OCI-LY3 (cell line): ENCODE results near the gene FHOD3.
"Not testable (repeated sequence)": the region's sequence is repeated elsewhere in the genome, so short reads cannot be mapped to it uniquely, and the experiment has no call there.

Experiments
- H2AFZ ChIP-seq: fragments of 200-600, 300-600 bp; shearing (Covaris generic); 2 replicates; pipeline ENCODE4 v1.6.0; 2014; ENCODE audit warnings: antibody characterized with exemption, low read depth, low read length
- H3K27ac ChIP-seq: fragments of 200-600, 300-600 bp; sonication (generic); 2 replicates; pipeline ENCODE4 v1.5.1; 2014; ENCODE audit warnings: mild to moderate bottlenecking, low read length, moderate library complexity, mixed read lengths
- H3K27me3 ChIP-seq: fragments of 200-600, 300-600 bp; sonication (generic); 2 replicates; pipeline ENCODE4 v1.6.1; 2014; ENCODE audit warnings: low read depth, low read length, mixed read lengths
- H3K36me3 ChIP-seq: fragments of 200-600, 300-600 bp; sonication (generic); replicated peaks from 2 replicates; pipeline ENCODE3; 2014; ENCODE audit warnings: low read depth, low read length, mixed read lengths
- H3K4me1 ChIP-seq: fragments of 300-600, 200-600 bp; sonication (generic); 2 replicates; pipeline ENCODE4 v1.6.1; 2014; ENCODE audit warnings: low read length, mixed read lengths
- H3K4me2 ChIP-seq: fragments of 200-600, 300-600 bp; sonication (generic); 2 replicates; pipeline ENCODE4 v1.6.1; 2014; ENCODE audit warnings: low read length, mixed read lengths
- H3K4me3 ChIP-seq: fragments of 300-600, 200-600 bp; sonication (generic); 2 replicates; pipeline ENCODE4 v1.5.1; 2014; ENCODE audit warnings: antibody characterized with exemption, mild to moderate bottlenecking, low read length, moderate library complexity
- H3K79me2 ChIP-seq: fragments of 300-600, 200-600 bp; shearing (Covaris generic); 2 replicates; pipeline ENCODE4 v1.6.1; 2014; ENCODE audit warnings: mild to moderate bottlenecking, low read length, mixed read lengths
- H3K9ac ChIP-seq: fragments of 300-600, 200-600 bp; shearing (Covaris generic); 2 replicates; pipeline ENCODE4 v1.6.0; 2014; ENCODE audit warnings: mild to moderate bottlenecking, low read length, moderate library complexity
- H3K9me3 ChIP-seq: fragments of 200-600, 300-600 bp; shearing (Covaris generic); 2 replicates; pipeline ENCODE4 v1.6.1; 2014; ENCODE audit warnings: low read length, mixed read lengths; ENCODE audit not compliant: insufficient read depth
- H4K20me1 ChIP-seq: fragments of 200-600, 300-600 bp; sonication (generic); 2 replicates; pipeline ENCODE4 v1.6.1; 2016; ENCODE audit warnings: low read length, mixed read lengths; ENCODE audit not compliant: insufficient read depth
- EZH2phosphoT487 ChIP-seq: fragments of 200-600 bp; shearing (Covaris generic); IDR thresholded peaks from 2 replicates; pipeline ENCODE4 v1.6.1; 2018; ENCODE audit warnings: antibody characterized with exemption, mixed run types, low read depth
- TF ChIP-seq, protein P1 (sequence below): fragments of 200-600, 300-600 bp; sonication (generic); IDR thresholded peaks from 2 replicates; pipeline ENCODE4 v1.5.1; 2014; ENCODE audit warnings: antibody characterized with exemption, low read length, low read depth

FHOD3 gene

DNA sequence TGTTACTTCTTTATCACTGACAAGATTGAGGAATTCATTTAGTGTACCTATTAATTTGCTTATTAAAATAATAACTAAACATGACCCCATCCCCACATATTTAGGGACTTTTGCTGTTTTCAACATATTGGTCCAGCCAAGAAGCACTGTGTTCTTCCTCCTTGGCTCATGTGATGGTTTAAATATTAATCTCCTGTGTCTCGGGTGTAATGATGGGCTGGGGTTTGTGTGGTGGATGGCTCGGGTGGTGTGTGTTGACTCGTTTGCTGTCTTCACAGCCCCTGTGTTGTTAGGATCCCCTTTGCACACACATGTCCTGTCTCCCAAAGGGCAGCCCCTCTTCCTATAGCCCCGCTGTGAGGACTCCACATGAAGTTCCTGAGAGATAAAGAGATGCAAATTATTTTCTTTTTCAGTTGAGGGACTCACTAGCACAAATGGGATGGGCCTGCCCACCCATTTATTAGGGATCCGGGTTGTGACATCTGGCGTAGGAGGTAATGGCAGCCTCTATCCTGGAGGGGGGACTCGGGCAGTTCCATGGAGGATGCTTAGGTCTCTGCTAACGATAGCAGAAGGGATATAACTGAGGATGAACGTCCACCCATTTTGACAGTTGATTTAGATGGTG lies 53.4 kb downstream of the FHOD3 start:
- no peaks in the 10 kb centered on the region for H3K9me3 ChIP-seq
- no peak overlapping the region for H3K9ac ChIP-seq
- H3K27me3 ChIP-seq: peaks cover 17% of the 10 kb centered on the region; the same call in 1 of the 2 replicates
- no peaks in the 10 kb centered on the region for H4K20me1 ChIP-seq
- H3K4me3 ChIP-seq: no peak overlapping the region
- H3K79me2 ChIP-seq: no peaks in the 10 kb centered on the region
- TF ChIP-seq, protein P1, sequence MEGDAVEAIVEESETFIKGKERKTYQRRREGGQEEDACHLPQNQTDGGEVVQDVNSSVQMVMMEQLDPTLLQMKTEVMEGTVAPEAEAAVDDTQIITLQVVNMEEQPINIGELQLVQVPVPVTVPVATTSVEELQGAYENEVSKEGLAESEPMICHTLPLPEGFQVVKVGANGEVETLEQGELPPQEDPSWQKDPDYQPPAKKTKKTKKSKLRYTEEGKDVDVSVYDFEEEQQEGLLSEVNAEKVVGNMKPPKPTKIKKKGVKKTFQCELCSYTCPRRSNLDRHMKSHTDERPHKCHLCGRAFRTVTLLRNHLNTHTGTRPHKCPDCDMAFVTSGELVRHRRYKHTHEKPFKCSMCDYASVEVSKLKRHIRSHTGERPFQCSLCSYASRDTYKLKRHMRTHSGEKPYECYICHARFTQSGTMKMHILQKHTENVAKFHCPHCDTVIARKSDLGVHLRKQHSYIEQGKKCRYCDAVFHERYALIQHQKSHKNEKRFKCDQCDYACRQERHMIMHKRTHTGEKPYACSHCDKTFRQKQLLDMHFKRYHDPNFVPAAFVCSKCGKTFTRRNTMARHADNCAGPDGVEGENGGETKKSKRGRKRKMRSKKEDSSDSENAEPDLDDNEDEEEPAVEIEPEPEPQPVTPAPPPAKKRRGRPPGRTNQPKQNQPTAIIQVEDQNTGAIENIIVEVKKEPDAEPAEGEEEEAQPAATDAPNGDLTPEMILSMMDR: no peak
- no peak for TF ChIP-seq EZH2phosphoT487
- no peak overlapping the region for H3K27ac ChIP-seq
- no peaks in the 10 kb centered on the region for H3K36me3 ChIP-seq
- no peaks in the 10 kb centered on the region for H3K4me1 ChIP-seq
- no peak overlapping the region for H3K4me2 ChIP-seq
- no peak overlapping the region for H2AFZ ChIP-seq

DNA sequence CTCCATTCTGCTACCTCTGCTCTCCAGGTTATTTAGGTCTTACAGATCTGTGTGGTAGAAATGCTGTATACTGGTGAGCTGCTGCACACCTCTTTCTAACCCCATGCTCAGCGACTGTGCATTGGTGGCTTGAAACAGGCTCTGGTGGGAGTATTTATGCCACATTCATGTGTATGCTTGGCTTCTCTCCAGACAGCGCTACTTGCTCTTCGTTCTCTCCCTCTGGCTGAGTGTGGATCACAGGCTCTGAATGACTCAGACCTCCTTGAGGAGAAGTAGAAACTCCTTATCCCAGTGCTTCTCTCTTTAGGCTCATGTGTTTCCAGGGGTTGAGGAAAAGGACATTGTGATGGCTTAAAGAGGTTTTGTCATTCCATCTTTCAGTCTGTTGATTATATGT lies 54.9 kb downstream of the FHOD3 start:
- Histone ChIP-seq H3K4me2 (no peak overlapping the region), H3K9ac (no peak overlapping the region), H3K36me3 (no peaks in the 10 kb centered on the region), H3K4me3 (no peak overlapping the region), H3K9me3 (no peaks in the 10 kb centered on the region), H3K4me1 (no peaks in the 10 kb centered on the region), H4K20me1 (no peaks in the 10 kb centered on the region), H2AFZ (no peak overlapping the region), H3K79me2 (no peaks in the 10 kb centered on the region), H3K27ac (no peak overlapping the region), H3K27me3 (peaks cover 21% of the 10 kb centered on the region; the same call in 1 of the 2 replicates)
- TF ChIP-seq EZH2phosphoT487: no peak
- TF ChIP-seq, protein P1: no peak

DNA sequence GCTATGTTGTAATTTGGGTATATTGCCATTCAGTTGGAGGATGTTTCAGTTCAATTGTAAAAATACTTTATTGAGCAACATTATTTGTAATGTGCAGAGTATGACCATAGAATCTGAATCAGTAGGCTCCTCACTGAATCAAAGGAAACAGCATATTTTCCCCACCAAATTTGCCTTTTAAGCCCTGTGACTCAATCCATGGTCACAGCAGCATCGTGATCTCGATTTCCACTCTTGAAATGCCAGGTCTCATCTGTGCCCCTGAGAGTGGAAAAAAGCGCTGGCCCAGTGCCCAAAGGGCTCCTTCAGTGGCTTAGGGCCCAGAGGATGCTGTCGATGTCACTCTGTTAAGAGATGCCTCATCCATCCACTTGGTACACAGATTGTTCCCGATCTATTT lies 57.5 kb downstream of the FHOD3 start:
- no peak overlapping the region for H3K9ac ChIP-seq
- TF ChIP-seq, protein P1: no peak
- TF ChIP-seq EZH2phosphoT487: no peak
- H3K79me2 ChIP-seq: no peaks in the 10 kb centered on the region
- no peaks in the 10 kb centered on the region for H3K9me3 ChIP-seq
- no peak overlapping the region for H3K4me2 ChIP-seq
- no peak overlapping the region for H3K4me3 ChIP-seq
- H3K36me3 ChIP-seq: no peaks in the 10 kb centered on the region
- peaks cover 30% of the 10 kb centered on the region; the same call in 1 of the 2 replicates for H3K27me3 ChIP-seq
- H3K27ac ChIP-seq: no peak overlapping the region
- no peaks in the 10 kb centered on the region for H4K20me1 ChIP-seq
- no peak overlapping the region for H2AFZ ChIP-seq
- H3K4me1 ChIP-seq: no peaks in the 10 kb centered on the region

DNA sequence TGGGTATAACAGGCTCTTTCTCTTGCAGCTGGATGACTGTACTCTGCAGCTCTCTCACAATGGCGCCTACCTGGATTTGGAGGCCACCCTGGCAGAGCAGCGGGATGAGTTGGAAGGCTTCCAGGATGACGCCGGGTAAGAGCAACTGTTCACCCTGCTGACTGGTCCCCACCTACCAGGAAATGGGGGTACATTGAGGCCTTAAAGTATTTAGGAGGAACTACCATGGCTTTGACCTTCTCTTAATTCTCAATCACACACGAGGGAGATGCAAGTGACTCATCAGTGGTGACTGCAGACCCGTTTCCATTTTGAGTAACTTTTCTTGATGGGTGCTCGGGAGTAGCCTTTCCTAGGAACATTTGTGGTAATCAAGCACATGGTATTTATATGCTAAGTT lies 58.0 kb downstream of the FHOD3 start:
- H2AFZ ChIP-seq: no peak overlapping the region
- no peaks in the 10 kb centered on the region for H4K20me1 ChIP-seq
- TF ChIP-seq, protein P1: no peak
- TF ChIP-seq EZH2phosphoT487: no peak
- H3K27me3 ChIP-seq: peaks cover 25% of the 10 kb centered on the region; the same call in 1 of the 2 replicates
- no peaks in the 10 kb centered on the region for H3K4me1 ChIP-seq
- no peak overlapping the region for H3K4me3 ChIP-seq
- no peak overlapping the region for H3K4me2 ChIP-seq
- H3K9ac ChIP-seq: no peak overlapping the region
- no peaks in the 10 kb centered on the region for H3K9me3 ChIP-seq
- H3K27ac ChIP-seq: no peak overlapping the region
- H3K79me2 ChIP-seq: no peaks in the 10 kb centered on the region
- no peaks in the 10 kb centered on the region for H3K36me3 ChIP-seq

DNA sequence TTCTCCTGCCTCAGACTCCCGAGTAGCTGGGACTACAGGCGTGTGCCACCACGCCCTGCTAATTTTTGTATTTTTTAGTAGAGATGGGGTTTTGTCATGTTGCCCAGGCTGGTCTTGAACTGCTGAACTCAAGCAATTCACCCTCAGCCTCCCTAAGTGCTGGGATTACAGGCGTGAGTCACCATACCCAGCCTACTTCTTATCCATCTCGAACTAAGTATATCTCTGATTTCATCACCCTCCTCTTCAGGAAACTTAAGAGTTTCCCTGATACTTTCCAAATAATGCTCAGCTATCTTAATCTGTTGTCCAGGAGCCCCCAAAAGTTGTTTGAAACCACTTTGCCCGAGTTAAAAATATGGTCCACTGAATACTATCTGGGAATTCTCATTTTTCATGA lies 59.2 kb downstream of the FHOD3 start:
- H3K4me3 ChIP-seq, H3K9ac ChIP-seq, H3K4me2 ChIP-seq, H3K9me3 ChIP-seq, H3K36me3 ChIP-seq, H3K4me1 ChIP-seq, H4K20me1 ChIP-seq, H3K27ac ChIP-seq, H3K79me2 ChIP-seq, H2AFZ ChIP-seq: not testable (repeated sequence)
- H3K27me3 ChIP-seq: peaks cover 25% of the 10 kb centered on the region; the same call in 1 of the 2 replicates
